IMR-90 (cell line): ENCODE results near the gene TSPAN4.

Experiments used
- MAFK ChIP-seq: IDR thresholded peaks from 2 replicates; pipeline ENCODE4 v1.6.1; 2012; ENCODE audit warnings: low read depth, low read length, improper control_type of control experiment
- POLR2A ChIP-seq: IDR thresholded peaks from 2 replicates; pipeline ENCODE4 v1.6.1; 2012; ENCODE audit warnings: mild to moderate bottlenecking, low read depth, low read length
- SMC3 ChIP-seq: fragments of 150-350 bp; IDR thresholded peaks from 2 replicates; pipeline ENCODE4 v1.6.1; 2016; ENCODE audit warnings: low read depth, mild to moderate bottlenecking, antibody characterized with exemption, low read length, moderate library complexity
- TF ChIP-seq, protein P1 (sequence below): fragments of 150-350 bp; IDR thresholded peaks from 2 replicates; pipeline ENCODE4 v1.6.1; 2017; ENCODE audit warnings: mild to moderate bottlenecking, antibody characterized with exemption, low read length, low read depth
- TF ChIP-seq, protein P2 (sequence below): conservative IDR thresholded peaks from 2 replicates; pipeline ENCODE4 v1.5.1; 2012; ENCODE audit warnings: mild to moderate bottlenecking, low read depth, low read length, improper control_type of control experiment
- TF ChIP-seq, protein P3 (sequence below): fragments of 150-350 bp; IDR thresholded peaks from 2 replicates; pipeline ENCODE4 v1.6.1; 2016; ENCODE audit warnings: low read depth, mild to moderate bottlenecking, low read length, moderate library complexity, borderline replicate concordance

DNA sequence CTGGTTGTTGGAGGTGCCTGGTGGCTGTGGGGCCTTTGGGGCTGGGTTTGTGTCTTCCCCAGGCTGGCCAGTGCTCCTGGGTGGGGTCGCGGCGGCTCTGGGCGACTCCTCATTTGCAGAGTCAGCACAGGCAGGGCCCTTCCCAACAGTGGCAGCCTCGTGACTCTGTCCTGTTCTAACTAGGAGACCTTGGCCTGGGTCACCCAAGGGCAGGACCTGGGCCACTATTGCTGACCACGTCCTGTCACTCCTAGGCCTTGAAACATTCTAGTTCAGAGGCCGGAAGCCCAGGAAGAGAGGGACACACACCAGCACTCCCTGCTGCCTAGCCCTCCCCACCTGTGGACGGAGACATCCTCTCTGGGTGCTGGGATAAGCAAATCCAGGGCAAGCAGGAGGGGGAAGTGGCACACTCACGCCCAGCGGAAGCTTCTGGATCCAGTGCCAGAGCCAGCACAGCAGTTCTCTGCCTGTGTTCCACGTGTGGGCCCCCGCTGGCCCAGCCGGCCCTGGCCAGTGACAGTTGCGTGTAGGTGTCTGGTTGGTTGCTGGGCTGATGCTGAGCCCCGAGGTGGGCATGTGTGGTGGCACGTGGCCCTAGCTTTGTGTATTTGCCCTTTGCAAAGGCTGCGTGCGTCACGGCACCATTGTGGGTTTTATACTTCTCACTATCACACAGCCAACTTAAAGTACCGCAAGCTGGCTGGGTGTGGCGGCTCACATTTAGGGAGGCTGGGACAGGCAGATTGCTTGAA lies 72.3 kb downstream of the TSPAN4 start:
- TF ChIP-seq, protein P1, sequence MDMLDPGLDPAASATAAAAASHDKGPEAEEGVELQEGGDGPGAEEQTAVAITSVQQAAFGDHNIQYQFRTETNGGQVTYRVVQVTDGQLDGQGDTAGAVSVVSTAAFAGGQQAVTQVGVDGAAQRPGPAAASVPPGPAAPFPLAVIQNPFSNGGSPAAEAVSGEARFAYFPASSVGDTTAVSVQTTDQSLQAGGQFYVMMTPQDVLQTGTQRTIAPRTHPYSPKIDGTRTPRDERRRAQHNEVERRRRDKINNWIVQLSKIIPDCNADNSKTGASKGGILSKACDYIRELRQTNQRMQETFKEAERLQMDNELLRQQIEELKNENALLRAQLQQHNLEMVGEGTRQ = no peak
- TF ChIP-seq, protein P2, sequence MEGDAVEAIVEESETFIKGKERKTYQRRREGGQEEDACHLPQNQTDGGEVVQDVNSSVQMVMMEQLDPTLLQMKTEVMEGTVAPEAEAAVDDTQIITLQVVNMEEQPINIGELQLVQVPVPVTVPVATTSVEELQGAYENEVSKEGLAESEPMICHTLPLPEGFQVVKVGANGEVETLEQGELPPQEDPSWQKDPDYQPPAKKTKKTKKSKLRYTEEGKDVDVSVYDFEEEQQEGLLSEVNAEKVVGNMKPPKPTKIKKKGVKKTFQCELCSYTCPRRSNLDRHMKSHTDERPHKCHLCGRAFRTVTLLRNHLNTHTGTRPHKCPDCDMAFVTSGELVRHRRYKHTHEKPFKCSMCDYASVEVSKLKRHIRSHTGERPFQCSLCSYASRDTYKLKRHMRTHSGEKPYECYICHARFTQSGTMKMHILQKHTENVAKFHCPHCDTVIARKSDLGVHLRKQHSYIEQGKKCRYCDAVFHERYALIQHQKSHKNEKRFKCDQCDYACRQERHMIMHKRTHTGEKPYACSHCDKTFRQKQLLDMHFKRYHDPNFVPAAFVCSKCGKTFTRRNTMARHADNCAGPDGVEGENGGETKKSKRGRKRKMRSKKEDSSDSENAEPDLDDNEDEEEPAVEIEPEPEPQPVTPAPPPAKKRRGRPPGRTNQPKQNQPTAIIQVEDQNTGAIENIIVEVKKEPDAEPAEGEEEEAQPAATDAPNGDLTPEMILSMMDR = no peak
- TF ChIP-seq, protein P3, sequence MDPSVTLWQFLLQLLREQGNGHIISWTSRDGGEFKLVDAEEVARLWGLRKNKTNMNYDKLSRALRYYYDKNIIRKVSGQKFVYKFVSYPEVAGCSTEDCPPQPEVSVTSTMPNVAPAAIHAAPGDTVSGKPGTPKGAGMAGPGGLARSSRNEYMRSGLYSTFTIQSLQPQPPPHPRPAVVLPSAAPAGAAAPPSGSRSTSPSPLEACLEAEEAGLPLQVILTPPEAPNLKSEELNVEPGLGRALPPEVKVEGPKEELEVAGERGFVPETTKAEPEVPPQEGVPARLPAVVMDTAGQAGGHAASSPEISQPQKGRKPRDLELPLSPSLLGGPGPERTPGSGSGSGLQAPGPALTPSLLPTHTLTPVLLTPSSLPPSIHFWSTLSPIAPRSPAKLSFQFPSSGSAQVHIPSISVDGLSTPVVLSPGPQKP = no peak
- TF ChIP-seq SMC3 (no peak), MAFK (no peak), POLR2A (no peak)
